Thyroid gland (tissue), 4 donors: ENCODE results near the gene FAM3D. TPM values are rescaled to one million over a fixed set of nuclear protein-coding genes. Genes with fewer than 3 reads are reported as not detected.

Experiments used
- DNase-seq, 2 donors: peaks; one replicate each; pipeline ENCODE4 v3.0.0-alpha.2; 2019
- H3K27ac ChIP-seq, 3 donors: fragments of 200-600 bp; sonication (generic); 1 replicate in 2 of 3; 2 replicates in 1 of 3; pipeline ENCODE4 v1.5.1; 2016 to 2019; ENCODE audit warnings: mild to moderate bottlenecking in 1 of 3, moderate library complexity in 1 of 3
- H3K27me3 ChIP-seq: fragments of 200-600 bp; sonication (generic); one replicate; pipeline ENCODE4 v1.5.1; 2019
- H3K36me3 ChIP-seq, 2 donors: fragments of 200-600 bp; sonication (generic); one replicate each; pipeline ENCODE4 v1.5.1; 2016 to 2019
- H3K4me1 ChIP-seq, 2 donors: fragments of 200-600 bp; sonication (generic); one replicate each; pipeline ENCODE4 v1.5.1; 2017 to 2019
- H3K4me3 ChIP-seq, 3 donors: fragments of 200-600 bp; sonication (generic); replicated peaks in 1 of 3; 1 replicate in 2 of 3; 2 replicates in 1 of 3; pipeline ENCODE4 v1.5.1; 2016; ENCODE audit warnings: mild to moderate bottlenecking in 1 of 3
- H3K9me3 ChIP-seq: fragments of 200-600 bp; sonication (generic); one replicate; pipeline ENCODE4 v1.5.1; 2017
- POLR2A ChIP-seq, 2 donors: fragments of 450-650 bp; IDR thresholded peaks; one replicate each; pipeline ENCODE4 v1.6.1; 2017; ENCODE audit warnings: antibody characterized with exemption in 2 of 2, mild to moderate bottlenecking in 2 of 2, moderate library complexity in 1 of 2
- WGBS, 2 donors: methylation state at CpG; one replicate each; pipeline ENCODE4 v1.1.5; 2017; 5-methylcytosine and 5-hydroxymethylcytosine counted together
- intact Hi-C: fragments of 100-400 bp; cut with DNase I; formaldehyde crosslinking; loops from one replicate; pipeline ENCODE4 v1.15.1; 2023
- total RNA-seq, 4 donors: library from RNA; depleted of rRNA; stranded (reverse); fragments of >200 nt; gene quantifications; one replicate each; pipeline ENCODE4 v1.2.3, GENCODE V29; 2016
- TF ChIP-seq, protein P1 (sequence below), 6 experiments: fragments of 200-600 bp in 3 of 6; fragments of 450-650 bp in 3 of 6; sonication (generic) in 3 of 6; IDR thresholded peaks; one replicate each; pipeline ENCODE4 v1.5.1; 2016 to 2019; ENCODE audit warnings: antibody characterized with exemption in 6 of 6, mild to moderate bottlenecking in 2 of 6, inconsistent platforms in 1 of 6, moderate library complexity in 1 of 6

FAM3D gene
- total RNA-seq, 4 donors from 2014 or later: 0.67 TPM; not detected in 3

DNA sequence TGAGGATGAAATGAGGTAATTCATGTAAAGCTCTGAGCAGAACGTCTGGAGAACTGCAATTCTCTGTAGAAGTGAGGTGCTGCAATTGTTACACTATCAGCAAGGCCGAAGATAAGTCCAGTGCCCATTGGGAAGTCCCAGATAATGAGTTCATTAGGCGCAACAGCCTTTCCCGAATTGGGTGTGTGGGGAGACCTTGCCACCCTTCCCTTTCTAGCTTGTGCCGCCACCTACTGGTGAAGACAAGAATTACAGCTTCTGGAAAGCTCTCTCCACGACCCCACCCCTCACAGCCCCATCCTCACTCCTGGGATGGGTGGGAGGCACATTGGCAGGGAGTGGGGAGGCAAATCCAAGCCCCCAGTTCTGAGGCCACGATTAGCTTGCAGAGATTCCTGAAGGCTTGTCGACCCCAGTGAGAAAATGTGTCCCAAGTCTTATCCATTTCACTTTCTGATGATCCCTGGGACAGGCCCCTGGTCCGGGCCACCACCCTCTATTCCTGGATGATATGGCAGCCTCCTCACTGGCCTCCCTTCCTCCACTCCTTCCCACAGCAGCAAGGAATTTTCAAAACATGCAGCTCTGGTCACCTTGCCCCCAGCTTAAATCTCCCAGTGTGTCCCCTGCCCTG lies 36.4 kb downstream of the FAM3D start:
- Histone ChIP-seq H3K4me3 (no peak overlapping the region), H3K27ac (no peak overlapping the region), H3K27me3 (no peaks in the 10 kb centered on the region), H3K9me3 (no peaks in the 10 kb centered on the region), H3K4me1 (peaks cover 36 to 38% of the 10 kb centered on the region in 2 donors), H3K36me3 (no peaks in the 10 kb centered on the region)
- WGBS, 2 donors: 15 to 20% methylated on average over 9 of the region's 9 CpGs
- DNase-seq: peak; percentile 58 to 63
- TF ChIP-seq, protein P1, sequence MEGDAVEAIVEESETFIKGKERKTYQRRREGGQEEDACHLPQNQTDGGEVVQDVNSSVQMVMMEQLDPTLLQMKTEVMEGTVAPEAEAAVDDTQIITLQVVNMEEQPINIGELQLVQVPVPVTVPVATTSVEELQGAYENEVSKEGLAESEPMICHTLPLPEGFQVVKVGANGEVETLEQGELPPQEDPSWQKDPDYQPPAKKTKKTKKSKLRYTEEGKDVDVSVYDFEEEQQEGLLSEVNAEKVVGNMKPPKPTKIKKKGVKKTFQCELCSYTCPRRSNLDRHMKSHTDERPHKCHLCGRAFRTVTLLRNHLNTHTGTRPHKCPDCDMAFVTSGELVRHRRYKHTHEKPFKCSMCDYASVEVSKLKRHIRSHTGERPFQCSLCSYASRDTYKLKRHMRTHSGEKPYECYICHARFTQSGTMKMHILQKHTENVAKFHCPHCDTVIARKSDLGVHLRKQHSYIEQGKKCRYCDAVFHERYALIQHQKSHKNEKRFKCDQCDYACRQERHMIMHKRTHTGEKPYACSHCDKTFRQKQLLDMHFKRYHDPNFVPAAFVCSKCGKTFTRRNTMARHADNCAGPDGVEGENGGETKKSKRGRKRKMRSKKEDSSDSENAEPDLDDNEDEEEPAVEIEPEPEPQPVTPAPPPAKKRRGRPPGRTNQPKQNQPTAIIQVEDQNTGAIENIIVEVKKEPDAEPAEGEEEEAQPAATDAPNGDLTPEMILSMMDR (IDR thresholded peaks at IDR 0.05): peak; percentile 89 to 98 (median 93)
- no peak for TF ChIP-seq POLR2A (IDR thresholded peaks at IDR 0.05)
- intact Hi-C loops: loop anchor here (2.0 kb wide), 1 partner anchor 63 kb away; no protein-coding TSS in a partner anchor

DNA sequence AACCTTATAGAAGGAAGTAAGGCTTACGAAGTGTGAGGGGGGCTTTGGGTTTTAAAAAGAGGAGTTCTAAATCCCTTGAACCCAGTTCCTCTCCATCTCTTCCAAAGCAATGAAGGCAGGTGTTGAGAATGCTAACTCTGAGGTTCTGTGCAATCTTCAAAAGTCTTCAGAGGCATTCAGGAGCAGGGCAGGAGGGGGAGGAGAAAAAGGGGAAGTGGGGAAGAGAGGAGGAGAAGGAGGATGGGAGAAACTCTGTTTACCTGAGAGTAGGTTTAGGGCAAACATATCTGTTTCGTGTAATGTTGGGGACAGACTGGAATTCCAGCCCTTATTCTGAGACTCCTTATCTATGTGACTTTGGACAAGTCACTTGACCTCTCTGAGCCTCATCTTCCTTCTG lies 36.9 kb downstream of the FAM3D start:
- Histone ChIP-seq H3K36me3 (no peaks in the 10 kb centered on the region), H3K27ac (peak overlapping the region in 2 of 3 donors; percentile 65 to 67), H3K9me3 (no peaks in the 10 kb centered on the region), H3K4me3 (no peak overlapping the region), H3K27me3 (no peaks in the 10 kb centered on the region), H3K4me1 (peaks cover 36 to 38% of the 10 kb centered on the region in 2 donors)
- DNase-seq: no peak
- TF ChIP-seq, protein P1 (IDR thresholded peaks at IDR 0.05): no peak
- TF ChIP-seq POLR2A (IDR thresholded peaks at IDR 0.05): no peak
- intact Hi-C loops: loop anchor here (2.0 kb wide), 1 partner anchor 63 kb away; no protein-coding TSS in a partner anchor
- WGBS, 2 donors: 89 to 98% methylated on average over 2 of the region's 2 CpGs

DNA sequence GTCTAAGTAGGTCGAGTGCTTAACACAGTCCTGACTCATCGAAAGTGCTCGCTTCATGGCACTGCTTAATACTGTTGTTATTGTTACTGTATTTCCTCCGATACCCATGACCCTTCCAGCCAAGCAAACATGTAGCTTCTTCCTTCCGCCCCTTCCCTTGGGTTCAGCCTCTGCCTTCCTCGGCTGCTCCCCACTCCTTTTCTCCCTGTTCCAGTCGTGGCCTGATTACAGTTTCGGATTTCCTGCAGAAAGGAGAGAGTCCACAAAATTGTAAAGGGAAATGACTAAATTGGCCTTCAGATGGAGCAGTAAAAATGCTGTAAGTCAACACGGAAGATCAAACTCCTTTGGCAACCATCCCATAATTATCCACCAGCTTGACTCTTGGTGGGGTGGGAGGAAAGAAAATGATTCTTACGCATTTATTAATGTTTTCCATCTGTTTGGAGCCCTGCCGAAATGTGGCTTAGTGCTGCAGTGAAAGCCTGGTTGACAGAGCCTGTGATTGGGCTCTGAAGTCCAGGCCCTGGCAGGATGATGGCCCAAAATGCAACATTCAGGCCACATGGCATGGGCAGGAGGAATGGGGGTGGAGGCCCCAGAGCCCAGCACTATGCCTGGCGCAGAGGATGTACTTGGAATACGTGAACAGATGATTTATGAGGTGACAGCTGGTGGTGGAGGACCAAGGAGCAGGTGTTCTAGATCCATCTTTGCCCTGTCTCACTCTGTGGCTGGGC lies 37.6 kb downstream of the FAM3D start:
- Histone ChIP-seq H3K27me3 (no peaks in the 10 kb centered on the region), H3K36me3 (no peaks in the 10 kb centered on the region), H3K4me1 (peaks cover 36 to 38% of the 10 kb centered on the region in 2 donors), H3K27ac (peak overlapping the region; percentile 65 to 71 (median 67)), H3K9me3 (no peaks in the 10 kb centered on the region), H3K4me3 (no peak overlapping the region)
- WGBS, 2 donors: 44 to 55% methylated on average over 13 of the region's 13 CpGs
- intact Hi-C loops: no loop called here
- DNase-seq: no peak
- TF ChIP-seq POLR2A (IDR thresholded peaks at IDR 0.05): no peak
- TF ChIP-seq, protein P1 (IDR thresholded peaks at IDR 0.05): no peak

DNA sequence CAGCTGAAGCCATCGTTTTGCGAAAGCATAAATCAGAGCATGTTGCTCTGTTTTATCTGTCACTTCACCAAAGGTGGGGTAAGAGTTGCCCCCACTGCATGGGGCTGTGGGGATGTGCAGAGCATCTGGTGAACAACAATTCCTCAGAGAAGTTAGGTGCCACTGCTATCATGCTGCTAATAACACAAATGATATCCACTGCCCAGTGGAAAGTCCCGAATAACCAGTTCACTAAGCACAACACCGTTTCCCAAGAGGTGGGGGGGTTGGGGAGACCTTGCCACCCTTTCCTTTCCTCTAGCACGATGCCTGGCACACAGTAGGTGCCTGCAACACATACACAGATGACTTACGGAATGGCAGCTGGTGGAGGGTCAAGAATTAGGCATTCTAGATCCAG lies 38.6 kb downstream of the FAM3D start:
- TF ChIP-seq, protein P1 (IDR thresholded peaks at IDR 0.05): peak in 1 of 6 experiments; percentile 1
- TF ChIP-seq POLR2A (IDR thresholded peaks at IDR 0.05): no peak
- peak in 1 of 2 donors; percentile 41 for DNase-seq
- Histone ChIP-seq H3K27ac (peak overlapping the region; percentile 65 to 71 (median 67)), H3K4me3 (no peak overlapping the region), H3K27me3 (no peaks in the 10 kb centered on the region), H3K36me3 (no peaks in the 10 kb centered on the region), H3K4me1 (peaks cover 32 to 34% of the 10 kb centered on the region in 2 donors), H3K9me3 (no peaks in the 10 kb centered on the region)
- intact Hi-C loops: no loop called here
- WGBS, 2 donors: 60 to 63% methylated on average over 6 of the region's 6 CpGs

DNA sequence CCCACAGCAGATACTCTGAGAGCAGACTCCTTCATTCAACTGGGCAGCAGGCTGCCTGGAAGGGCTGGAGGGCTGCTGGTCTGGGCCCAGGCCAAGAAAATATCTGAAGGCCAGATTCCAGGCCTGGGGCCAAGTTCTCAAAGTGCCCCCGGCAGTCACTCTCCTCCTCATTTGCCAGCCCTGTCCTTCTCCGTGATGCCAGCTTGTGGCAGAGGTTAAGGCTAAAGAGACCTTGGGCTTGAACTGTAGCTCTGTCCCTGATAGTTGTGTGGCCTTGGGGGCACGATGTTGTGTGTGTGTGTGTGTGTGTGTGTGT lies 39.0 kb downstream of the FAM3D start:
- peak; percentile 93 for DNase-seq
- Histone ChIP-seq H3K4me3 (no peak overlapping the region), H3K9me3 (no peaks in the 10 kb centered on the region), H3K27ac (peak overlapping the region; percentile 65 to 71 (median 67)), H3K4me1 (peaks cover 32 to 34% of the 10 kb centered on the region in 2 donors), H3K27me3 (no peaks in the 10 kb centered on the region), H3K36me3 (no peaks in the 10 kb centered on the region)
- WGBS, 2 donors: 6 to 30% methylated on average over 2 to 3 of the region's 3 CpGs
- intact Hi-C loops: no loop called here
- TF ChIP-seq, protein P1 (IDR thresholded peaks at IDR 0.05): peak in 2 of 6 experiments; percentile 7 to 13
- TF ChIP-seq POLR2A (IDR thresholded peaks at IDR 0.05): peak in 1 of 2 donors; percentile 34
